GM12874 (cell line): ENCODE measurements around the gene PCSK5.

ENCODE experiments used
- TF ChIP-seq, protein P1 (sequence below): IDR thresholded peaks from 2 replicates; pipeline ENCODE4 v1.5.1; 2011; ENCODE audit warnings: low read depth, mild to moderate bottlenecking, control low read depth, low read length, moderate library complexity; ENCODE audit not compliant: insufficient read depth

PCSK5 gene

DNA sequence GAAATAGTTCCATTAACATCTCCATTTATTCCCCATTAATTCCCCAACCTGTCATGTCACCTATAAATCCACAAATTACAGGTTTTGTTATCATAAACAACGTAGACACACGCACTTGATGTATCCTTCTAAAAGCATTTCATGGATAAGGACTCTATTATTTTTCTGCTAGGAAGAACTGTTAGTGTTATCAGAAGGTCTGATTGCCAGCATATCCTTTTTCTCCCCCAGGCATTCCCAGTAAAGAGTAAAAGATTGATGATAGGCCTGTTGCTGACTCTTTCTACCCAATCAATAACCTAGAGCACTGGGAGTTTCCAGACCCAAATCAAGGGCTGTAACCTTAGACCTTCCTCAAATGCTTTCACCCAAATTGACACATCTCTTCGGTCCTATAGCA, 442.9 kb downstream of the PCSK5 start:
- TF ChIP-seq, protein P1, sequence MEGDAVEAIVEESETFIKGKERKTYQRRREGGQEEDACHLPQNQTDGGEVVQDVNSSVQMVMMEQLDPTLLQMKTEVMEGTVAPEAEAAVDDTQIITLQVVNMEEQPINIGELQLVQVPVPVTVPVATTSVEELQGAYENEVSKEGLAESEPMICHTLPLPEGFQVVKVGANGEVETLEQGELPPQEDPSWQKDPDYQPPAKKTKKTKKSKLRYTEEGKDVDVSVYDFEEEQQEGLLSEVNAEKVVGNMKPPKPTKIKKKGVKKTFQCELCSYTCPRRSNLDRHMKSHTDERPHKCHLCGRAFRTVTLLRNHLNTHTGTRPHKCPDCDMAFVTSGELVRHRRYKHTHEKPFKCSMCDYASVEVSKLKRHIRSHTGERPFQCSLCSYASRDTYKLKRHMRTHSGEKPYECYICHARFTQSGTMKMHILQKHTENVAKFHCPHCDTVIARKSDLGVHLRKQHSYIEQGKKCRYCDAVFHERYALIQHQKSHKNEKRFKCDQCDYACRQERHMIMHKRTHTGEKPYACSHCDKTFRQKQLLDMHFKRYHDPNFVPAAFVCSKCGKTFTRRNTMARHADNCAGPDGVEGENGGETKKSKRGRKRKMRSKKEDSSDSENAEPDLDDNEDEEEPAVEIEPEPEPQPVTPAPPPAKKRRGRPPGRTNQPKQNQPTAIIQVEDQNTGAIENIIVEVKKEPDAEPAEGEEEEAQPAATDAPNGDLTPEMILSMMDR = no peak

DNA sequence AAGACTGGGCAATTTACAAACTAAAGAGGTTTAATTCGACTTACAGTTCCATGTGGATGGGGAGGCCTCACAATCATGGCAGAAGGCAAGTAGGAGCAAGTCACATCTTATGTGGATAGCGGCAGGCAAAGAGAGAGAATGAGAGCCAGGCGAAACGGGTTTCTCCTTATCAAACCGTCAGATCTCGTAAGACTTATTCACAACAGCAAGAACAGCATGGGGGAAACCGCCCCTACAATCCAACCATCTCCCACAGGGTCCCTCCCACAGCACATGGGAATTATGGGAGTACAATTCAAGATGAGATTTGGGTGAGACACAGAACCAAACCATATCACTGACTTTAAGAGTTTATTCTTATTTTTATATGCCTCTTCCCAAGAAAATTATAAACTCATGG, 443.5 kb downstream of the PCSK5 start:
- TF ChIP-seq, protein P1 = no peak

DNA sequence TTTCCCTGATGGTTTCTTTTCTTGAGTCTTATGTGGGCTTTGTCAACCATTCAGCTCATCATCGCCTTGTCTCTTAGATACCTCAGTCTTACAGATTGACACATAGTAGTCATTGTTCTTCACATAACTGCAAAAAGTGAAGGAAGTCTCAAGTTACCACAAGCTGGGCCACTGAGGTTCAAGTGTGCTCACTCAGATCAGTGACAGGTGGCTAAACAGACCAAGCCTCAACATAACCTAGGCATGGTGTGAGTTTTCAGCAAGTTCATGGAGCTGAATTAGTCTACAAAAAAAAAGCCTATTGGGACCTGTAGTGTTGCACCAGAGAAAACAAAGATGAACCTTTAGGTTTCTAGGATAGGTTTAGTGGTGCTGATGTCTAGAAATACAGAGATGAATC, 445.6 kb downstream of the PCSK5 start:
- TF ChIP-seq, protein P1 = no peak

- TF ChIP-seq, protein P1 = no peak
Measured at GRCh38 chr9:76338418-76338817, 447.9 kb downstream of the PCSK5 start.

GRCh38 chr9:76341616-76342015, 451.1 kb downstream of the PCSK5 start:
- TF ChIP-seq, protein P1 = no peak

- TF ChIP-seq, protein P1 = no peak
Measured at GRCh38 chr9:76342201-76342600, 451.7 kb downstream of the PCSK5 start.

DNA sequence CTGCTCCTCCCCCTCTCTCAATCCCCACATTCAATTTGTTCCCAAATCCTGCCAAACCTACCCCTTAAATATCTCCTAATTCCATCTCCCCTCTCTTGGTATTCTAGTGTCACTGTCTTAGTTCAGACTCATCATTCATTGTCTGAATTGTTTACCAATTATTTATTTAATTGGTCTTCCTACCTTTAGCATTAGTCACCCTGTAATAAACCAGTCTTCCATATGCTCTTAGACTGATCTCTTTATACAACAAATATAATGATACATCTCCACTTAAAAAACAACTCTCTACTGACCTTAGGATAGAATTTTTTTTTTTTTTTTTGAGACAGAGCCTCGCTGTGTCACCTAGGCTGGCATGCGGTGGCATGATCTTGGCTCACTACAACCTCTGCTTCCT, 452.4 kb downstream of the PCSK5 start:
- TF ChIP-seq, protein P1 = no peak

GRCh38 chr9:76349865-76350264, 459.4 kb downstream of the PCSK5 start:
- TF ChIP-seq, protein P1 = no peak
